ENCODE results near the gene PPM1M.

The PPM1M gene

DNA sequence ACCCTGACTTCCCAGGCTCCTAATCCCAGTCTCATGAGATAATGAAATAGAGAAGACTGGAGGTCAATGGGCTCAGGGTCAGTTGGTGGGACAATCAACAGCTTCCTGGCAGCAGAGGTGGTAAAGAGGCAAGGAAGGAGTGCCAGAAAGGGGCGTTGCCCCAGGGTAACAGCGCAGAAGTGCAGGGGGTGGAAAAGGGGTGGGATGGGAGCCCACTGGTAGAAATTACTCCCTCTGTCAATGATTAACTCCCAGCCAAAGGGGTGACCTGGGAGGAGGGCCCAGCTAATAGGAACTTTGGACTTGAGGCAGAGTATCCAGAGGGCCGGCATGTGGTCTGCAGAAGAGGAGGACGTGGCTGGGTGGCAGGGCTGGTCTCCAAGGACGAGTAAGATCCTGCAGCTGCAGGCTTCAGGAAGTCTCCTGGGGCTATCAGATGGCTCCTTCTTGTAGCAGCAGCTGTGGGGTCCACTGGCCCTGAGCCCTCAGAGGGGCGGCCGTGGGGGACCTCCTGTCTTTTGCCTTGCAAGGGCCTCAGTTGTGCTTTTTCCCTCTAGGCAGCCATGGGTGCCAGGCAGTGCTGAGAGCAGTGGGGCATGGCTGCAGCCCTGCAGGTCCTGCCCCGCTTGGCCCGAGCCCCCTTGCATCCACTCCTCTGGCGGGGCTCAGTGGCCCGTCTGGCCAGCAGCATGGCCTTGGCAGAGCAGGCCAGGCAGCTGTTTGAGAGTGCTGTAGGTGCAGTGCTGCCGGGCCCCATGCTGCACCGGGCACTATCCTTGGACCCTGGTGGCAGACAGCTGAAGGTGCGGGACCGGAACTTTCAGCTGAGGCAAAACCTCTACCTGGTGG, 44.4 kb downstream of the PPM1M start:
- DNase-seq: peak in 3 of 10 donors; percentile 58 to 81 (median 59)

DNA sequence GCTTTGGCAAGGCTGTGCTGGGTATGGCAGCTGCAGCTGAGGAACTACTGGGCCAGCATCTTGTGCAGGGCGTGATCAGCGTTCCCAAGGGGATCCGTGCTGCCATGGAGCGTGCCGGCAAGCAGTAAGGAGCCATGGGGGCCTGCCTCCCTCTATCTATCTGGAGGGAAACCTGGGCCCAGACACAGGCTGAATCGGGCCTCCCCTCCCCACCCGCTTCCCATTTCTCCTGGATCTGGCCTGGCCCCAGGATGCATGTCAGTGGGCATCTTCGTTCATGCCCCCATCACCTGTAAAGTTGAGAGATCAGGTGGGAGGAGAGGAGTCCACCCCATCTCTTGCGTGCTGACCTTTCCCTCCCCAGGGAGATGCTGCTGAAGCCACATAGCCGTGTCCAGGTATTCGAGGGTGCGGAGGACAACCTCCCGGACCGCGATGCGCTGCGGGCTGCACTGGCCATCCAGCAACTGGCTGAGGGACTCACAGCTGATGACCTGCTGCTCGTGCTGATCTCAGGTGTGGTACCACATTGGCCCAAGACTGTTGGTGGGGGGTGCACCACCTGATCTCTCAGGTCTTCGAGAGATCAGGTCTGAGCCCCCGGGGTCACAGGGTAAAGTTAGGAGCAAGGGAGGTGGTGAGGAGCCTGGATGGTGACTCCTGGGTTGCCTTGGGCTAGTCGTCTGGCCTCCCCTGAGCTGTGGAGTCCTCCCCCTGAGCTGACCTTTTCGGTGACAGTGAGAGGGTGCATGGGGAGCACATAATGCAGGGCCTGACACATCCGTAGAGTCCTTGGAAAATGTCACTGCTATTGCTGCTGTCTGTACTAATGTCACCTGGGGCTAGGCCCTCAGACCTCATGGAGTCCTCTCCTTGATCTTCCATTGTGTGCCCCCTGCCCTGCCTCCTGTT, 45.3 kb downstream of the PPM1M start:
- DNase-seq: peak in 3 of 10 donors; percentile 56 to 75 (median 62)
- intact Hi-C loops (cut with DNase I): loop anchor here (5.0 kb wide), 1 partner anchor 46 kb away; no protein-coding TSS in a partner anchor

More for the DNA sequence above, 44.4 kb downstream of the PPM1M start:
- intact Hi-C loops (cut with DNase I): loop anchor here (5.0 kb wide), 1 partner anchor 47 kb away; no protein-coding TSS in a partner anchor

DNA sequence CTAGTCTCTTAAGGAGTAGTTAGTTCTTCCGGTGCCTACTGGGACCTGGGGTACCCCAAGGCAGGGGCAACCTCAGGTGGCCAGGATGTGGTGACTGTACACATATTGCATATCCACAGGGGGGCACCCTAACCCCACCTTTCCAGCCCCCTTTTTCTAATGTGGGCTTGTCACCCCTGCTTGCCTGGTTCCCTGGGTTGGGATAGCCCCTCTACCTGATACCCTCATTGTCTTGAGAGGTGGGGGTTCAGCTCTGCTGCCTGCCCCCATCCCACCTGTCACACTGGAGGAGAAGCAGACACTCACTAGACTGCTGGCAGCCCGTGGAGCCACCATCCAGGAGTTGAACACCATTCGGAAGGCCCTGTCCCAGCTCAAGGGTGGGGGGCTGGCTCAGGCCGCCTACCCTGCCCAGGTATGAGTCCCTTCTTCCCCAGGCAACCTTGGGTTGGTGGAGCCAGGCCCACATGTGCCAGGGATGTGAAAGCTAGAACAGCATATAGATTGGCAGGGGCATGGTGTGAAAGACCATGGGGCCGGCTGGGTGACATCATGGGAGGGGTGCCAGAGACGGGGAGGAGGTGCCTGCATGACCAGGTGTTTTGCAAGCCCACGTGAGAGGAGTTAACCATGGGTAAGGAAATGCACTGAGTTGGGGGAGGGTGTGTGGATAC, 46.1 kb downstream of the PPM1M start:
- intact Hi-C loops (cut with DNase I): loop anchor here (5.0 kb wide), 1 partner anchor 46 kb away; no protein-coding TSS in a partner anchor
- peak in 4 of 10 donors; percentile 31 to 83 (median 72) for DNase-seq

DNA sequence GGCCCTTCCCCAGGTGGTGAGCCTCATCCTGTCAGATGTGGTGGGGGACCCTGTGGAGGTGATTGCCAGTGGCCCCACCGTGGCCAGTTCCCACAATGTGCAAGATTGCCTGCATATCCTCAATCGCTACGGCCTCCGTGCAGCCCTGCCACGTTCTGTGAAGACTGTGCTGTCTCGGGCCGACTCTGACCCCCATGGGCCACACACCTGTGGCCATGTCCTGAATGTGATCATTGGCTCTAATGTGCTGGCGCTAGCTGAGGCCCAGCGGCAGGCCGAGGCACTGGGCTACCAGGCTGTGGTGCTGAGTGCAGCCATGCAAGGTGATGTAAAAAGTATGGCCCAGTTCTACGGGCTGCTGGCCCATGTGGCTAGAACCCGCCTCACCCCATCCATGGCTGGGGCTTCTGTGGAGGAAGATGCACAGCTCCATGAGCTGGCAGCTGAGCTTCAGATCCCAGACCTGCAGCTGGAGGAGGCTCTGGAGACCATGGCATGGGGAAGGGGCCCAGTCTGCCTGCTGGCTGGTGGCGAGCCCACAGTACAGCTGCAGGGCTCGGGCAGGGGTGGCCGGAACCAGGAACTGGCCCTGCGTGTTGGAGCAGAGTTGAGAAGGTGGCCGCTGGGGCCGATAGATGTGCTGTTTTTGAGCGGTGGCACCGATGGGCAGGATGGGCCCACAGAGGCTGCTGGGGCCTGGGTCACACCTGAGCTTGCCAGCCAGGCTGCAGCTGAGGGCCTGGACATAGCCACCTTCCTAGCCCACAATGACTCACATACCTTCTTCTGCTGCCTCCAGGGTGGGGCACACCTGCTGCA, 46.9 kb downstream of the PPM1M start:
- peak in 3 of 10 donors; percentile 60 to 72 (median 64) for DNase-seq
- intact Hi-C loops (cut with DNase I): loop anchor here (5.0 kb wide), 1 partner anchor 45 kb away; no protein-coding TSS in a partner anchor

DNA sequence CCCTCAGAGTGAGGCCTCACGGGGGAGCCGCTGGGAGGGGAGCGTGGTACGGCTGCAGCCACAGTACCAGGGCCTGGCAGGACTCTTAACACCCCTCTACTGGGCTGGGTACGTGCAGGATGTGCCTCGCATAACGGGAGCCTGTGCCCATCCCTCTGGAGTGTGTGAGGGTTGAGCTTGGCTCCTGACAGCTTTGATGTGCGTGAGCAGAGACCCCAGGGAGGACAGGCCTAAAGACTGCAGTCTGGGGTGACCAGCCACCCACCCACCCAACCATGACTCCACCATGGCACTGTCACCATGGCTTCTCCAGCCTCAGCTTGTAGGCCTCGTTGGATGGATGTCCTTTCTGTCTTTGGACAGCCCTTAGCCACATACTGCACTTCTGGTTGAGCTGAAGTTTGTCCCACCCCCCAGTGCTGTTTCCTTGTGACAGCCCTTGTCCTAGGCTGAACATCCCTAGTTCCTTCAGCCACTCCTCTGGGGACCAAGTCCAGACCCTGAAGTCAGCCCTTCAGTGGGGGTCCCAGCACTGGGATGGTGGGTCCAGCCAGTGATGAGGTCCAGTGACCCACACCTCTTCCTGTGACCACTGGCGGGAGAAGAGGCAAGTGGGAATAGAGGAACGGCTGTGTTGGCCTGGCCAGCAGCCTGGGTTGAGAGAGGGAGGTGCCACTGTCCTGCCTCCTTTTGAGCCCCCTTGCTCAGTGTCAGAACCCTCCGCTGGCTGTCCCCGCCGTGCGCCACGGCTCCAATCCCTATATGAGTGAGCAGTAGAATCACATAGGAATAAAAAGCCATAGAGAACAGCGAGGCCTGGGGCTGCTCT, 48.1 kb downstream of the PPM1M start:
- intact Hi-C loops (cut with DNase I): loop anchor here (5.0 kb wide), 1 partner anchor 44 kb away; no protein-coding TSS in a partner anchor
- DNase-seq: peak in 3 of 10 donors; percentile 34 to 62 (median 49)

DNA sequence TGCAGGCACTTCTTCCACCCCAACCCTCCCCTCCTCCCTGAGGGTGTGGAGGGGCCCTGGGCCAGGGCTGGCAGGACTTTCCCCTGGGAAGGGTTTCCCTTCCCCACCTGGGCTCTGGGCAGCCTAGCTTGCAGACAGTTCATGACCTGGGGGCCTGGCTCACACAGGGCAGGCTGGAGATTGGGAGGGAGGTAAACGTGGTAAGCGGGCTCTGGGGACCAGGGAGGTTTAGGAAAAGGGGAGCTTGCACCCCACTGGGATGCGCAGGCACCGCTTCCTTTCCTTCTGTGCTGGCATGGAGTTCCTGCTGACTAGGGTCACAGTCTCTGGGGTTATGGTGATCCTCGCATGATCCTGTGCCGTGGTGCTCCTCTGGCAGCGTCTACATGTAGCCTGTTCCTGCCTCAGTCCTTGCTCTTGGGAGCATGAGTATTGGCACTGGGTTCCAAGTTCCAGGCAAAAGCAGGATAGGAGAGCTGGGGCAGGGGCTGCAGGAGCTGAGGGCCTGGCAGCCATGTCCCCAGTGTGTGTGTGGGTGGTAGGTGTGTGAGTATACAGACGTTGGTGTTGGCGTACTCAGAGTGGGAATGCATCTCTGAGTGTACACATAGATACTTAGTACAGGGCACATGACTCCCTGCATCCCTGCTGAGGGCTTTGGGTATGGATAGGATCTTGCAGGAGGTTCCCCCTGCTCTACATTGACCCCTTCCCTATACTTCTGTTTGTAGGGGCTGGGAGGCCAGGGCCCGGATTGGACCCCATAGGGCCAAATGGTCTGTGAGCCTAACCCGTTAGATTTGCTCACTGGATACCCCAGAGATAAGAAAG, 49.0 kb downstream of the PPM1M start:
- peak in 3 of 10 donors; percentile 36 to 67 (median 37) for DNase-seq
- intact Hi-C loops (cut with DNase I): loop anchor here (5.0 kb wide), 1 partner anchor 43 kb away; no protein-coding TSS in a partner anchor

DNA sequence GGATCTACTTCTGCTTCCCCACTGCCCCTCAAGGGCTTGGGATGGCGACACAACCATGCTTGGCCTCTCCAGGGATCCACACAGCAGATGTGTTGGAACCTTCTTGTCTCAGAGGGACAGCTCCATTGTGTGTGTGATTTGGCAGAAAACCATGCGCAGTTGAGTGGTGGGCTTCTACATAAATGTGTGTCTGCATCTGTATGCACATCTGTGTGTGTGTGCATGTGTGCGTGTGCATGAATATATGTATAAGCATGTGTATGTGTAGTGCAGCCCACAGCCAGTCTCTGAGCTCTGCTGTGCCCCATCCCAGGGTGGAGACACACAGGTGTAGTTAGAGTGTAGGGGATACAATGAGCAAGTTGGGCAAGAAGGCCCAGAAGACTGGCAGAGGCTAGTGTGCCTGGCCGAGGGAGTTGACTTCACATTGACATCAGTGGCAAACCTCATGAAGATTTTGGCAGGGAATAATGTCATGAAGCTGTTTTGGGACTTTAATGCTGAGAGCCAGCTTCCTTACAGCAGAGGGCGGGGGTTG, 50.2 kb downstream of the PPM1M start:
- intact Hi-C loops (cut with DNase I): no loop called here
- DNase-seq: peak in 2 of 10 donors; percentile 20 to 52

DNA sequence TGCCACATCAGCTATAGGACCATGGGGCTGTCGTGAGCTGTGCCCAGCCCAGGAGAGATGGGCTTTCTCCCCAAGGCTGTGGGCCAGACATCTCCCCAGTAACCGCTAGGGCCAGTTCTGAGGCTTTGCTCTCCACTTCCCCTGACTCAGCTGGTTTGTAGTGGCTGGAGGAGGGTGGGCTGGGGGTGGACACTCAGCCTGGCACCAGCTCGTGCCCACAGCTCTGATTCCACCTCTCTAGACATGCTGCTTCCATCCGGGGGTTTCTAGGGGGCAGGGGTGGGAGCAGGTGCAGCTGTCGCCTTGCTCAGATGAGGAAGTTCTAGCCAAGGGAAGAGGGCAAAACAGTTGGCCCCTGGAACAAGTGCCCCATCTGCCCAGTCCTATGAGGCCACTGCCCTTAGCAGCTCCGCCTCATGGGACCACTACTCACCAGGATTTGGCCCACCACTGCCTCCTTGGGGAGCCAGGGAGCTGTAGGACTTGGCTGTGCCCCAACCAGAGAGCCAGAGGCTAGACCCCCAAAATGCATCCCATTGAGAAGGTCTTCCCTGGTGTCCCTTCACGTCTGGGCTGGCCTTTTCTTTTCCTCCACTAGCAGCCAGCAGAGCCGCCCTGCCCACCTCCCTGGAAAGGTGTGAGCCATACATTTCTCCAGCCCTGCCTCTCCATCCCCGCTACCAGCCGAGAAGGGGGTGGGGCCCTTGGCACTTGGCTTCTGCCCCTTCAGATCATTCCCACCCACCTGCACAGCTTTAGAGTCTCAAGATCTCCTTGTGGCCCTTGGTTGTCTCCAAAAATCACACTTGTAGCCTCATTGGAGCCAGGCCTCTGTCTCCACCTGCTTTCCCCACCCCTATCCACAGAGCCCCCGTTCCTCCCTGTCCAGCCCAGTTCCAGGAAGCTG, 51.9 kb downstream of the PPM1M start:
- peak in 2 of 10 donors; percentile 16 to 58 for DNase-seq
- intact Hi-C loops (cut with DNase I): no loop called here

DNA sequence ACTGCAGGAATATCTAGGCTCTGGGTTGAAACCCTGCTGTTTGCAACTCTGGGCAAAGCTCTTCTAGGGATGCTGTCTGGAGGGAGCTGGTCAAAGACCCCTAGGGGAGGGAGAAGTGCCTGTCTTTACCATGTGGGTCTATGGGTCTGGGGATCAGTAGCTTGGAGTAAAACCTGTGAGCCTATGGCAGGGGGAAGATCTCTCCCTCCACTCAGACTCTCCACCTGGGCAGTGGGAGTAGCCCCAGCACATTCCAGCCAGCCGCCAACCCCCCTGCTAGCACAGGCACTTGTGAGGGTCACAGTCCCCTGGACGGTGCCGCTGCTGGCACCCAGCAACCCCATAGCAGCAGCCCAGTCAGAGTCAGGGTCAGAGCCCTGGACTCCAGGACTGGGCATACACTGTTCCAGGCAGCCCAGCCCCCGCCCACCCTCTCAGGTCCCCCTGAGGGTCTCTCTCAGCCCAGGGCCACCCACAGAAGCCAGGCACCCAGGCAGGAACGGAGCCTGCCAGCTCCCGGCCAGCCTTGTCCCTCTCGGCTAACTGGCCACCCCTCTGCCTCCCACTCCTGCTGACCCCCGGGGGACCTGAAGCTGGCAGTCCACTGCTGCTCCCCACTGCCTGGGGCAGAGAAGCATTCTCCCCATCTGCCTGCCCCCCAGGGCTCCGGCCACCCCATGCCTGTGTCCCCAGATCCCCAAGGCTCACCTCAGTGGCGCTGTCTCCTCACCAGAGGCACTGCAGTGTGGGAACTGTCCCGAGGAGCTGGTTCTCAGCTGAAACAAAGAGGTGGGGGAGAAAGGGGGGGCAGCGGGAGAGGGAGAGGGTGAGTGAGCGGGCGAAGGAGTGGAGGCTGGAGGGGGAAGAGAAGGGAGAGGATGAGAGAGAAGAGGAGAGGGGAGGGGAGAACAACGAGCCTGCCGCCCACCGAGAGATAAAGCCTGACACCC, 52.9 kb downstream of the PPM1M start:
- intact Hi-C loops (cut with DNase I): no loop called here
- DNase-seq: peak in 2 of 10 donors; percentile 58 to 60

DNA sequence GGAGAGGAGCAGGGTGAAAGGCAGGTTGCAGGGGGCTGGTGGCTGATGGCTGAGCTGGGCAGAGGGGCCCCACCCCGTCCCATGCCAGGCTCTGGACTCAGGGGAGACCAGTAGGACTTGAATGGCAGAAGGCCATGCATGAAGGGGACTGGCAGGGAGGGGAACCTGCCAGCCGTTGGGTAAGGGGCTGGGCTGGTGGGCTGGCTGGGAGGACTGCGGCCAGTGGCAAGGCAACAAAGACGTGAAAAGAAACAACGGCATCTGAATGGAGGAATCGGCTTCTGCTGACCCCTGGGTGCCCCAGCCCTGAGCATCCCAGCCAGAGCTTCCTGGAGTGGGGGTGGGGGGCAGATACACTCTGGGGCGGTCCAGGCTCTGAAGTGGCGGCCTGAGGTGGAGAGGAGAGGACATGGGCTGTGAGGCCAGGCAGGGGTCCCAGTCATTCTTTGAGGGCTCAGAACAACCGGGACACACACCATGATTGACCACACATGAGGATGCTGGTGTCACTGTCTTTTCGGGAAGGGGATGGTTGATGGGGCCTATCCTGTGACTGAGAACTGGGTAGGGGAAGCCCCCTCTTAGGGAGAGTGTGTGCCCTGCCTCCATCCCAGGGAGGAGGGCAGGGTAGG, 53.8 kb downstream of the PPM1M start:
- peak in 2 of 10 donors; percentile 51 to 53 for DNase-seq
- intact Hi-C loops (cut with DNase I): no loop called here

All from posterior cingulate gyrus (tissue), 11 donors.